Activated CD4-positive, alpha-beta T cell treated with anti-CD3 and anti-CD28 coated beads, Interleukin-2, amount 50 U/mL, for 4 hours (primary cell): ENCODE results near the gene TRAPPC3.
"Not testable (repeated sequence)": the region's sequence is repeated elsewhere in the genome, so short reads cannot be mapped to it uniquely, and the experiment has no call there.

Experiments used
- DNase-seq, 2 experiments: peaks; one replicate each; pipeline ENCODE4 v3.0.0-alpha.2; 2020

Gene TRAPPC3

GRCh38 chr1:36149237-36149972 lies at the start of gene TRAPPC3:
TRAPPC3 (minus strand) TSS chr1:36149486; CDS start chr1:36149378, 108 bp downstream.
- DNase-seq, result peak; percentile 99 to 100

GRCh38 chr1:36198641-36199040 lies 49.4 kb upstream of the TRAPPC3 start:
- DNase-seq, result no peak

DNA sequence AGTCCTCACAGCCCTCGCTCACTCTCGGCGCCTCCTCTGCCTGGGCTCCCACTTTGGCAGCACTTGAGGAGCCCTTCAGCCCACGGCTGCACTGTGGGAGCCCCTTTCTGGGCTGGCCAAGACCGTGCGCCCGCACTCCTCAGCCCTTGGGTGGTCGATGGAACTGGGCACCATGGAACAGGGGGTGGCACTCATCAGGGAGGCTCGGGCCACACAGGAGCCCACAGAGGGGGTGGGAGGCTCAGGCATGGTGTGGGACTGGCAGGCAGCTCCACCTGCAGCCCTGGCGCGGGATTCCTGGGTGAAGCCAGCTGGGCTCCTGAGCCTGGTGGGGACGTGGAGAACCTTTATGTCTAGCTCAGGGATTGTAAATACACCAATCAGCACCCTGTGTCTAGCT lies 47.5 kb upstream of the TRAPPC3 start:
- DNase-seq, result not testable (repeated sequence)

DNA sequence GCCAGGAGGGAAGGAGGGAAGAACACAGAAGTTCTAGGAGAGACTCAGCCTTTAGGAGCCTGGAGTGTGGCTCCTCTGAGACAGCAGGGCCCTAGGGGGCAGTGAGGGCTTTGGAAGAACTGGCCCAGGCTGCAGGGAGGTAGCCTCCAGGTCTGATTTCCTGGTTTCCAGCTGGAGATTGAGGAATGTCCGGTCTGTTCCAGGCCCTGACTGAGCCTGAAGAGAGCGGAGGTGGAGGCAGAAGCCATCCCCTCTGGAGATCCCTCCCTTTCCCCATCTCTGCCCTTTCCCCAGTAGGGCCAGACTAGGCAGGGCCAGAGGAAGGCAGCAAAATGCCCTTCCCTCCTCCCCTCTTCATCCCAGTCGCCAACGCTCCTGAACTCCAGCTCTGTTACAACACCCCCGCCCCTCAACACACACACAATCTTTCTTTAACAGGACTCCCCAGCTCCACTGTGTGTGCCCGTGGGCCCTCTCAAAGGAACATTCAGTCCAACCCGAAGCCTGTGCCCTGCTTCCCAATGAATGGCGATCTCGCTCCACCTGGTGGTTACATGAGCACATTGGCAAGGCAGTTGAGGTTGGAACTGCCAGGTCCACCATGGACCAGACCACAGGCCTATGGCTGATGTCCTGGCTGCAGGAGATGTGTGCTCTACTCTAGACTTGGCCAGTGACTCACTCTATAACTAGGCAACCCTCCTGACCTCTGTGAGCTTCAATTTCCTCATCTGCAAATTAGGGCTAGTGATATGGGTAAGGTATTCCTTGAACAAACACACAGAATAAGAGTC lies 38.7 kb upstream of the TRAPPC3 start:
- peak; percentile 74 to 75 for DNase-seq

DNA sequence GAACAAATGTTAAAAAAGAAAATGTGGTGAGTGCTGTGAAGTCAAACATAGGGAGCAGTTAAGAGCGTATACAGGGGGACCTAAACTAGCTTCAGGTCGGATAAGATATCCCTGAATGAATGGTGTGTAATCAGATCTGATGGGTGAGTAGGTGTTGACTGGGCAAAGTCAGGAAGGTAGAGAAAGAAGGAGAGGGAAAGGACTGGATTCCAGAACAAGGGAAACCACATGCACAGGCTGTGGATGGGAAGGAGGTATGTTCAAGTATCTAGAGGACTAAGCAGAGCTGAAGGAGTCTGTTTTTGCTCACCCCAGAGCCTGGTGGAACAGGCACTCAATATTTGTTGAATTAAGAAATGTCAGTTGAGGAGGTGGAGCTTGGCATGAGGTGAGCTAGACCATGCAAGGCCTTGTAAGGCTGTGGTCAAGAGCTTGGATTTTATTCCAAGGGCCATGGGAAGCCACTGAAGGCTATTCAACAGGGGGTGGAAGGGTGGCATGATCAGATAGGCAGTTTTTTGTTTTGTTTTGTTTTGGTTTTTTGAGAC lies 34.1 kb upstream of the TRAPPC3 start:
- DNase-seq, result no peak

- DNase-seq, result no peak
Observed at GRCh38 chr1:36182734-36183133, 33.4 kb upstream of the TRAPPC3 start.

GRCh38 chr1:36179220-36179600 lies 29.9 kb upstream of the TRAPPC3 start:
- DNase-seq, result no peak

- no peak for DNase-seq
Observed at GRCh38 chr1:36178471-36179219, 29.4 kb upstream of the TRAPPC3 start.

- no peak for DNase-seq
Observed at GRCh38 chr1:36177589-36178431, 28.5 kb upstream of the TRAPPC3 start.

DNA sequence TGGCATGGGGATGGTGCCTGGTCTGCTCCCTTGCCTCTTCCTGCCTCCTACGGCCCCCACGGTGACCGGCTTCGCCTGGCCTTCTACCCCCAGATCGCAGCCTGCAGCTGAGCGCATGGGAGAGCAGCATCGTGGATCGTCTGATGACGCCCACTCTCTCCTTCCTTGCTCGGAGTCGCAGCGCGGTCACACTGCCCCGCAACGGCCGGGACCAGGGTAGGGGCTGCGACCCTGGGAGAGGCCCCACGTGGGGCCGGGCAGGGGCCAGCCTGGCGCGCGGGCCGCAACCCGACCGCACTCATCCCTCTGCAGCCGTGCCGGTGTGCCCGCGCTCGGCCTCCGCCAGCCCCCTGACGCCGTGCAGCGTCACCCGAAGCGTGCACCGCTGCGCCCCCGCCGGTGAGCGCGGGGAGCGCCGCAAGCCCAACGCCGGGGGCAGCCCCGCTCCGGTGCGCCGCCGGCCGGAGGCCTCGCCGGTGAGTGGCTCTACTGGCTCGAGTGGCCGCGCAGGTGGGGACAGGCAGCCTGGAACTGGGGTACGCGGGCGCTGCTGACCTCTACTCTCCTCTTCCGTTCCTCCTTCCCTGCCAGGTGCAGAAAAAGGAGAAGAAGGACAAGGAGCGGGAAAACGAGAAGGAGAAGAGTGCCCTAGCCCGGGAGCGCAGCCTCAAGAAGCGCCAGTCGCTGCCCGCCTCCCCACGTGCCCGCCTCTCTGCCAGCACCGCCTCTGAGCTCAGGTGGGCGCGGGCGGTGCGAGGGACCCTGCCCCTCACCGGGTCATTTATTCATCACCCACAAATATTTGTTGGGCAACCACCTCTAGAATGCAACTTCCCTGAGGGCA lies 27.0 kb upstream of the TRAPPC3 start:
- DNase-seq, result no peak

- no peak for DNase-seq
Observed at GRCh38 chr1:36175137-36176095, 26.1 kb upstream of the TRAPPC3 start.

- DNase-seq, result no peak
Observed at GRCh38 chr1:36174713-36175112, 25.4 kb upstream of the TRAPPC3 start.

- DNase-seq, result no peak
Observed at GRCh38 chr1:36172983-36173382, 23.7 kb upstream of the TRAPPC3 start.

- DNase-seq, result no peak
Observed at GRCh38 chr1:36172017-36172747, 22.9 kb upstream of the TRAPPC3 start.

DNA sequence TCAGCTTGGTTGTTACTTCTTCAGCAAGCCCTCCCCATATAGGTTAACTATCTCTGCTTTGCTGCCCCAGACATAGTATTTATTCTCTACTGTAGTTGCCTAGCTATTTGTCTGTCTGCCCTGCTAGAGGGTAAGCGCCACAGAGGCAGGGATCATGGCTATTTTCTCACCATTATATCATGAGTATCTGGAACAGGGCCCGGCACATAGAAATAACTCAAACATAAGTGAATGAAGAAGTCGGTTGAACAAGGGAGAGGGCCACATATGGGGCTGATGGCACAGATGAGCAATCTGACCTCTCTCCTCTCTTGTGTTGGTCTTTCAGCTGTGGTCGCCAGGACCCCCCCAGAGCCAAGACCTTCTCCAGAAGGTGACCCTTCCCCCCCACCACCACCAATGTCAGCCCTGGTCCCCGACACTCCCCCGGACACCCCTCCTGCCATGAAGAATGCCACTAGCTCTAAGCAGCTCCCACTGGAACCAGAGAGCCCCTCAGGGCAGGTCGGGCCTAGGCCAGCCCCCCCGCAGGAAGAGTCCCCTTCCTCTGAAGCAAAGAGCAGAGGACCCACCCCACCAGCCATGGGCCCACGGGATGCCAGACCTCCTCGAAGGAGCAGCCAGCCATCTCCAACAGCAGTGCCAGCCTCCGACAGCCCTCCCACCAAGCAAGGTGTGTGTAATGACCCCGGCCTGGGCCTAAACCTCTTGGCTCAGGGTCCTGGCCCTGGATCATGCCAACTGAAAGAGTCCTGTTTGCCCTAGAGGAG lies 21.5 kb upstream of the TRAPPC3 start:
- DNase-seq, result no peak

GRCh38 chr1:36168514-36168913 lies 19.2 kb upstream of the TRAPPC3 start:
- no peak for DNase-seq

GRCh38 chr1:36166938-36167905 lies 17.9 kb upstream of the TRAPPC3 start:
- DNase-seq, result no peak
